ENCODE results near the gene P3R3URF. TPM values are rescaled to one million over a fixed set of nuclear protein-coding genes. Genes with fewer than 3 reads are reported as not detected.
"Not testable (repeated sequence)": the region's sequence is repeated elsewhere in the genome, so short reads cannot be mapped to it uniquely, and the experiment has no call there.

Gene P3R3URF
- not detected for total RNA-seq
- polyA plus RNA-seq: not detected
- long read RNA-seq, donor 1: 0 reads
- long read RNA-seq, donor 2: 0 reads

- no peak for DNase-seq
- H3K4me1 ChIP-seq: peaks cover 12 to 61% (median 36%) of the 10 kb centered on the region in 6 donors
- WGBS, 5 donors: 85 to 93% (median 89%) methylated on average over 7 to 13 of the region's 13 CpGs
Observed at GRCh38 chr1:46176211-46176865, at the start of gene P3R3URF. Gene P3R3URF, minus strand, starts transcription at chr1:46176488. Its CDS starts 17 bp downstream, at chr1:46176471.

GRCh38 chr1:46224966-46225365 is 48.7 kb upstream of the P3R3URF start:
- Histone ChIP-seq H3K4me1 (peaks cover 0 to 14% (median 7%) of the 10 kb centered on the region in 6 donors), H3K27ac (no peak overlapping the region), H3K36me3 (no peaks in the 10 kb centered on the region), H3K4me3 (no peak overlapping the region), H3K9me3 (no peaks in the 10 kb centered on the region), H3K27me3 (replicated peaks in 1 of 7) (no peaks in the 10 kb centered on the region)
- no peak for DNase-seq
- intact Hi-C loops (cut with DNase I; ENCODE audit: low total_unique reads): loop anchor here (5.0 kb wide), 1 partner anchor 188 kb away; no protein-coding TSS in a partner anchor
- TF ChIP-seq POLR2A (IDR thresholded peaks at IDR 0.05): no peak
- TF ChIP-seq POLR2AphosphoS5 (IDR thresholded peaks at IDR 0.05): no peak
- TF ChIP-seq CTCF (IDR thresholded peaks at IDR 0.05 in 8 of 11, conservative IDR thresholded peaks at IDR 0.05 in 3 of 11): no peak
- WGBS, 5 donors: 82 to 95% (median 93%) methylated on average over 4 of the region's 4 CpGs

More at GRCh38 chr1:46176211-46176865, at the start of gene P3R3URF:
- no peaks in the 10 kb centered on the region for H3K9me3 ChIP-seq
- intact Hi-C loops (cut with DNase I; ENCODE audit: low total_unique reads): no loop called here
- no peaks in the 10 kb centered on the region for H3K36me3 ChIP-seq
- peak within 1 kb of the TSS in 3 of 8 donors; percentile 13 to 20 (median 18) for H3K27ac ChIP-seq
- TF ChIP-seq CTCF (IDR thresholded peaks at IDR 0.05 in 8 of 11, conservative IDR thresholded peaks at IDR 0.05 in 3 of 11) (no peak), POLR2A (IDR thresholded peaks at IDR 0.05) (no peak), POLR2AphosphoS5 (IDR thresholded peaks at IDR 0.05) (no peak)
- peaks cover 0 to 5% (median 0%) of the 10 kb centered on the region in 7 donors for H3K27me3 ChIP-seq (replicated peaks in 1 of 7)
- no peak within 1 kb of the TSS for H3K4me3 ChIP-seq

- no peak overlapping the region for H3K27ac ChIP-seq
- intact Hi-C loops (cut with DNase I; ENCODE audit: low total_unique reads): loop anchor here (5.0 kb wide), 1 partner anchor 186 kb away; no protein-coding TSS in a partner anchor
Observed at GRCh38 chr1:46223472-46223943, 47.2 kb upstream of the P3R3URF start.

GRCh38 chr1:46223055-46223454 is 46.8 kb upstream of the P3R3URF start:
- H3K27ac ChIP-seq; H3K36me3 ChIP-seq; H3K4me3 ChIP-seq; H3K9me3 ChIP-seq; H3K4me1 ChIP-seq; H3K27me3 ChIP-seq (replicated peaks in 1 of 7); DNase-seq: not testable (repeated sequence)
- WGBS, 5 donors: 75 to 82% (median 78%) methylated on average over 11 of the region's 11 CpGs
- intact Hi-C loops (cut with DNase I; ENCODE audit: low total_unique reads): loop anchor here (5.0 kb wide), 1 partner anchor 186 kb away; no protein-coding TSS in a partner anchor

More at GRCh38 chr1:46223472-46223943, 47.2 kb upstream of the P3R3URF start:
- Histone ChIP-seq H3K36me3 (no peaks in the 10 kb centered on the region), H3K4me1 (peaks cover 0 to 9% (median 7%) of the 10 kb centered on the region in 6 donors), H3K27me3 (replicated peaks in 1 of 7) (no peaks in the 10 kb centered on the region), H3K4me3 (no peak overlapping the region), H3K9me3 (no peaks in the 10 kb centered on the region)
- TF ChIP-seq POLR2A (IDR thresholded peaks at IDR 0.05) (no peak), CTCF (IDR thresholded peaks at IDR 0.05 in 8 of 11, conservative IDR thresholded peaks at IDR 0.05 in 3 of 11) (peak; percentile 67 to 93 (median 89))
- WGBS, 5 donors: 13 to 26% (median 20%) methylated on average over 6 of the region's 6 CpGs
- peak; percentile 83 for DNase-seq
